Mammary epithelial cell (primary cell): ENCODE results near the gene RDH11.

Experiments
- CTCF ChIP-seq, 2 donors: IDR thresholded peaks in 1 of 2; conservative IDR thresholded peaks in 1 of 2; 2 replicates each; pipeline ENCODE4 v1.5.1; 2011 to 2012; ENCODE audit warnings: inconsistent platforms in 2 of 2, low read length in 2 of 2, mild to moderate bottlenecking in 2 of 2, control low read depth in 1 of 2, low read depth in 1 of 2; ENCODE audit not compliant: insufficient read depth in 1 of 2; ENCODE audit errors: extremely low read depth in 1 of 2
- EZH2 ChIP-seq: IDR thresholded peaks from 2 replicates; pipeline ENCODE4 v1.6.1; 2012; ENCODE audit warnings: low read length, inconsistent platforms, borderline replicate concordance

DNA sequence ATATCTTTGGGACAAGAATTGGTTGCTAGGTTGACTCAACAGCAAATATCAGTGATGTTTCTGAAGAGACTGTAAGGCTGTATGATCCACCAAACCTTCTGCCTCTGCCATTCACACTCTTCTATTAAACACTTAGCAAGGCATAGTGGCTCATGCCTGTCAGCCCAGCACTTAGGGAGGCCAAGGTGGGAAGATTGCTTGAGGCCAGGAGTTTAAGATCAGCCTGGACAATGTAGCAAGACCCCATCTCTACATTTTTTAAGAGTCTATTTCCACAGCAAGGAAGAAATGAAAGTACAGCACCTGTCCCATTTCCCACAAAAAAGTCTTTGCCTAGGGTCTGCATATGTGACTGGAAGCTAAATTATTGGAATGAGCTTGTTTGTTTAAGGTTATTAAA lies 68.0 kb downstream of the RDH11 start:
- TF ChIP-seq CTCF (conservative IDR thresholded peaks at IDR 0.05 in 1 of 2, IDR thresholded peaks at IDR 0.05 in 1 of 2; ENCODE audit: extremely low read depth in 1 of 2, insufficient read depth in 1 of 2, low read depth in 1 of 2, low read length in 2 of 2) (no peak), EZH2 (no peak)
